Mucosa of stomach (tissue), 1 donor: ENCODE measurements around the gene NOP16.

ENCODE experiments used
- H3K27me3 ChIP-seq: one replicate; pipeline ENCODE4 v1.7.0; 2013; ENCODE audit warnings: mild to moderate bottlenecking, low read length; ENCODE audit not compliant: control insufficient read depth, insufficient read depth
- H3K36me3 ChIP-seq: one replicate; pipeline ENCODE4 v1.7.0; 2013; ENCODE audit warnings: low read length; ENCODE audit not compliant: control insufficient read depth, insufficient read depth
- H3K4me1 ChIP-seq: one replicate; pipeline ENCODE4 v1.7.0; 2013; ENCODE audit warnings: mild to moderate bottlenecking, low read length; ENCODE audit not compliant: control insufficient read depth, insufficient read depth
- H3K4me3 ChIP-seq: one replicate; pipeline ENCODE4 v1.7.0; 2013; ENCODE audit warnings: low read length
- H3K9ac ChIP-seq: one replicate; pipeline ENCODE4 v1.7.0; 2013; ENCODE audit warnings: mild to moderate bottlenecking, low read length, moderate library complexity
- H3K9me3 ChIP-seq: one replicate; pipeline ENCODE4 v1.7.0; 2013; ENCODE audit warnings: mild to moderate bottlenecking, low read length, moderate library complexity; ENCODE audit not compliant: control insufficient read depth
- donor health status: Pancreatic carcinoma.

NOP16 gene

GRCh38 chr5:176339304-176339703 is 49.1 kb downstream of the NOP16 start:
- H3K36me3 ChIP-seq = no peaks in the 10 kb centered on the region
- no peaks in the 10 kb centered on the region for H3K9me3 ChIP-seq
- no peak overlapping the region for H3K9ac ChIP-seq
- H3K4me1 ChIP-seq = no peaks in the 10 kb centered on the region
- H3K4me3 ChIP-seq = no peak overlapping the region
- no peaks in the 10 kb centered on the region for H3K27me3 ChIP-seq

DNA sequence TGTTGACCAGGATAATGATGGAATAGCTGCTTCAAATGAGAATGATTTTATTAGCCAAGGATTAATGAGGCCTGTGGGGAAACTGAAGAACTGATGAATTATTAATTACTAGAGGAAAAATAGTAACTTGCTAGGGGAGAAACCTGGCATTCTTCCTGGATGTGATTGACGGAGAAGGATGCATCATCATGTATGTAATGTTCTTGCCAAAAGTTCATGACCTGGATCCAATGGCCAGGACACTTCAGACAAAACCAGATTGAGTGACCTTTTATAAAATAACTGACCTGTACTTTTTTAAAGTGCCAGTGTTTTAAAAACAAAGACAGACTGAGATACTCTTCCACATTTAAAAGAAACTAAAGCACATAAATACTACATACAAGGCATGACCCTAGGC is 50.5 kb downstream of the NOP16 start:
- Histone ChIP-seq H3K9ac (no peak overlapping the region), H3K27me3 (no peaks in the 10 kb centered on the region), H3K36me3 (no peaks in the 10 kb centered on the region), H3K4me3 (no peak overlapping the region), H3K9me3 (peaks cover 3% of the 10 kb centered on the region), H3K4me1 (no peaks in the 10 kb centered on the region)

DNA sequence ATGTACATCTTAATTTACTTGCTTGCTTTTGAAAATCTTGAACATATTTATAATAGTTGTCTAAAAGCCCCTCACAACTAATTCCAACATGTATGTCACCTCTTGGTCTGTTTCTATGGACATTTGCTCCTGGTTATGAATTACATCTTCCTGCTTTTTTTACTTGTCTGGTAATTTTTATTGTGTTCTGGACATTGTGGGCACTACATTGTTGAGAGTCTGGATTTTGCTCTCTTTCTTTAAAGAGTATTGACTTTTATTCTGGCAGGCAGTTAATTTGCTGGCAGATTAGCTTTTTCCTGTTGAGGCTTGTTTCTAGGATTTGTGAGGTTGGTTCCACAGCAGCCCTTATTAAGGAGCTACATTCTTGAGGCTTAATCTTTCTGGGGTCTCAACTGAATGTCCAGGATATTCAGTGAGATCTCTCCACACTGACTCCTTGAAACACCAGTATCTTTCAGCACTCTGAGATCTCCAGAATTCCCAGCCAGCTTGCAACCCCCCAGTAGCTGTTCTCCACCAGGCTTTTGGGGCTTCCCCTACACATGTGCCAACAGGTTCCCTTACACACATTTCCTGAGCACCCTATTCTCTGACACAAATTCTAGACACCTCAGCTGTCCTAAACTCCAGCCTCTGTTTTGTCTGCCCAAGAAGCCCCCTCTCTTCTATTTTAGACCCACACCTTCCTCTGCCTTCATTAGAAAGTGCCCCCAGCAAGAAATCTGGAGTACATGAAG is 54.2 kb downstream of the NOP16 start:
- Histone ChIP-seq H3K4me3 (no peak overlapping the region), H3K9ac (no peak overlapping the region), H3K4me1 (no peaks in the 10 kb centered on the region), H3K9me3 (peaks cover 3% of the 10 kb centered on the region), H3K27me3 (no peaks in the 10 kb centered on the region), H3K36me3 (no peaks in the 10 kb centered on the region)
